Mammary epithelial cell (primary cell): ENCODE results near the gene ATP4A.

Experiments used
- EZH2 ChIP-seq: IDR thresholded peaks from 2 replicates; pipeline ENCODE4 v1.6.1; 2012; ENCODE audit warnings: low read length, inconsistent platforms, borderline replicate concordance
- TF ChIP-seq, protein P1 (sequence below), 2 donors: IDR thresholded peaks in 1 of 2; conservative IDR thresholded peaks in 1 of 2; 2 replicates each; pipeline ENCODE4 v1.5.1; 2011 to 2012; ENCODE audit warnings: inconsistent platforms in 2 of 2, low read length in 2 of 2, mild to moderate bottlenecking in 2 of 2, control low read depth in 1 of 2, low read depth in 1 of 2; ENCODE audit not compliant: insufficient read depth in 1 of 2; ENCODE audit errors: extremely low read depth in 1 of 2

DNA sequence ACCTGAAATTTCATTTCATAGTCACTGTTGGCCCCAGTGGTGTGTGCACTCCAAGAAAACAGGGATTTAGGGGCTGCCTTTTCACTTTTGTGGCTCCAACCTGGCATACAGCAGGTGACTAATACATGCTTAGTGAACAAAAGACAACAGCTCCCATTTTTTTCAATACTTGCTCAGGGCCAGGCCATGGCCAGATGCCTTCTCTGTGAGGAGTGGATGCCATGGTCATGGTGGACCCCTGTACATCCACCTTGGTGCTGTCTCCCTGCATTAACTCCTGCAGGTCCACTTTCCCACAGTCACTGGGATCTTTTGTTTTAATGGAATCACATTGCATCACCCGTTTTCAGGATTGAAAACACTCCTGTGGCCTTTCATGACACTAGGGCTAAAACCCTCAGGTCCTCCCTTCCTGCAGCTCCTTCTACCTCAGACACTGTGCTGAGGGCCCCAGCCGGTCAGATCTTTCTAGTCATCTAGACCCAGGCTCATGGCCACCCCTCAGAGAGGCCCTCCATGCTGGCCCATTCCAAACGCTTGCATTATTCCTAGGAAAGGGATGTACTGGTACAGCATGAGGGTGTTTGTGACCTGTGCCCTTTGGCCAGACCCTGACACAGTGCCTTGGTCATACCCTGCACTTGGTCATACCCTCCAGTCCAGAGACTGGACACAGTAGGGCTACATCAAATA is 19.2 kb downstream of the ATP4A start:
- TF ChIP-seq, protein P1, sequence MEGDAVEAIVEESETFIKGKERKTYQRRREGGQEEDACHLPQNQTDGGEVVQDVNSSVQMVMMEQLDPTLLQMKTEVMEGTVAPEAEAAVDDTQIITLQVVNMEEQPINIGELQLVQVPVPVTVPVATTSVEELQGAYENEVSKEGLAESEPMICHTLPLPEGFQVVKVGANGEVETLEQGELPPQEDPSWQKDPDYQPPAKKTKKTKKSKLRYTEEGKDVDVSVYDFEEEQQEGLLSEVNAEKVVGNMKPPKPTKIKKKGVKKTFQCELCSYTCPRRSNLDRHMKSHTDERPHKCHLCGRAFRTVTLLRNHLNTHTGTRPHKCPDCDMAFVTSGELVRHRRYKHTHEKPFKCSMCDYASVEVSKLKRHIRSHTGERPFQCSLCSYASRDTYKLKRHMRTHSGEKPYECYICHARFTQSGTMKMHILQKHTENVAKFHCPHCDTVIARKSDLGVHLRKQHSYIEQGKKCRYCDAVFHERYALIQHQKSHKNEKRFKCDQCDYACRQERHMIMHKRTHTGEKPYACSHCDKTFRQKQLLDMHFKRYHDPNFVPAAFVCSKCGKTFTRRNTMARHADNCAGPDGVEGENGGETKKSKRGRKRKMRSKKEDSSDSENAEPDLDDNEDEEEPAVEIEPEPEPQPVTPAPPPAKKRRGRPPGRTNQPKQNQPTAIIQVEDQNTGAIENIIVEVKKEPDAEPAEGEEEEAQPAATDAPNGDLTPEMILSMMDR (conservative IDR thresholded peaks at IDR 0.05 in 1 of 2, IDR thresholded peaks at IDR 0.05 in 1 of 2; ENCODE audit: extremely low read depth in 1 of 2, insufficient read depth in 1 of 2, low read depth in 1 of 2, low read length in 2 of 2), result no peak
- TF ChIP-seq EZH2, result no peak
